ENCODE measurements around the gene LEMD2.

Gene LEMD2

DNA sequence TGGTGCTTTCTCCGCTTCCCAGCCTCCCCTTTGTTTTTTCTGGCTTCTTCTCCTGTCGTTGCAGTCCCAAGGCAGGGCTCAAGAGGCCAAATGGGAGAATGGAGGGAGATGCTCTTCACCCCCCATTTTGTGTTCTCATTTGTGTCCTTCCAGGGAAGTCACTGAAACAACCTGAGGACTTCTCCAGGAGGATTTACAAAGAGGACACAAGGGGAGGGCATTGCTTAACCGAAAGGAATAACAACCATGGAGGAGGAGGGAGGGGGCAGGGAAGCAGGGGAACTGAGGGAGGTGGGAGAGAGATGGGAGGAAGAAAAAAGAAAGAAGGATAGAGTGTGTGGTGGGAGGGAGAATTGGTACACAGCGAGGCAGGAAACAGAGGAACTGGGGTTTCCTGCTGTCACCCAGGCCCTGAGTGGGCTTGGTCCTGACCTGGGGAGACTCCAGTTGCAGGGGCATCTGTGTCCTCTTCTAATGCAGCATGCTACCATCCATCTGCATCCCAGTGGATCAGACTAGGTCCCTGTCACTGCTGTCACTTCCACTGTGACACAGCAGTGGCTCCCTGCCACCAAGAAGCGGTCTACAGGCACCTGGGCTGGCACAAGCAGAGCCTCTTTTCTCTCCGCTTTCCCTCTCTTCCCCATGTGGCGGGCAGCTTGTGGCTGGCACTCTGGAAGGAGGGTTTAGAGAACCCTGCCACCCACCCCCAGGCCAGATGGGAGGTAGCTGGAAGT is 32.0 kb upstream of the LEMD2 start:
- H3K4me3 ChIP-seq, result no peak overlapping the region
- H3K27ac ChIP-seq, result no peak overlapping the region

- Histone ChIP-seq H3K4me3 (no peak overlapping the region), H3K27ac (no peak overlapping the region)
Measured at GRCh38 chr6:33820243-33820642, 31.3 kb upstream of the LEMD2 start.

DNA sequence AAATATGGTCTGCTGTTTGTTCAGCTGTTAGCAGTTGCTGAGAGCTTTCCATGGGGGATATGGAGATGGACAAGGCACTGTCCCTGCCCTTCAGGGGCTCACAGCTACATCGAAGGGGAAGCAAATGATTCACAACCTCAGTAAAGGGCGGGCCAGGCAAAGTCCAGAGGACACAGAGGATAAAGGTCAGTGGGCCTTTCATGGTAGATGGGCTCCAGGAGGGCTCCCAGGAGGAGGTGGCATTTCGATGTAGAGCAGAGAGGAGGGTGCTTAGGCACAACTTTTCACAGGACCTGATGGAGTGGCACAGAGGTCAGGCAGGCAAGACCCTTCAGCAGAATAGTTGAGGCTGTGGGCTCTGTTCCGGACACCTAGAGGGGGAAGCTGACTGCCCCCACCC is 30.1 kb upstream of the LEMD2 start:
- H3K4me3 ChIP-seq, result no peak overlapping the region
- no peak overlapping the region for H3K27ac ChIP-seq

DNA sequence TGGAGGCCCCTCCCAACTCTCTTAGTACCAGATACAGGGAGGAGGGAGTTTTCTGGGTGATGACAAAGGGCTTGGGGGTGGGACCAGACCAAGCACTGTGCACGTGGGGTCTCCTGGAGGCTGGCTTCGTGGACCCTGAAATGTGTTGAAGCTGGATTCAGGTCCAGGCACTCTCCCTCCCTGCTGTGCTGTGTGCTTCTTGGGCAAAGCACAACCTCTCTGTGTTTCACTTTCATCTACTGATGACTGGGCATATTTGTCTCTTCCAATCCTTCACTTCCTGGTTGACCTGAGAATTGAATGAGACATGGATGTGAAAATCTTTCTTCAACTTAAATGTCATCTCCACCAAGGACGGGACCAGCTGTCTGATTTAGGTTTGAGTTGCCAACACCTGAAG is 29.4 kb upstream of the LEMD2 start:
- Histone ChIP-seq H3K4me3 (no peak overlapping the region), H3K27ac (no peak overlapping the region)

- Histone ChIP-seq H3K4me3 (no peak overlapping the region), H3K27ac (no peak overlapping the region)
Measured at GRCh38 chr6:33817489-33817888, 28.6 kb upstream of the LEMD2 start.

- Histone ChIP-seq H3K4me3 (no peak overlapping the region), H3K27ac (no peak overlapping the region)
Measured at GRCh38 chr6:33816911-33817310, 28.0 kb upstream of the LEMD2 start.

- no peak overlapping the region for H3K4me3 ChIP-seq
- no peak overlapping the region for H3K27ac ChIP-seq
Measured at GRCh38 chr6:33815854-33816253, 26.9 kb upstream of the LEMD2 start.

GRCh38 chr6:33813990-33814985 is 25.4 kb upstream of the LEMD2 start:
- H3K27ac ChIP-seq, result no peak overlapping the region

DNA sequence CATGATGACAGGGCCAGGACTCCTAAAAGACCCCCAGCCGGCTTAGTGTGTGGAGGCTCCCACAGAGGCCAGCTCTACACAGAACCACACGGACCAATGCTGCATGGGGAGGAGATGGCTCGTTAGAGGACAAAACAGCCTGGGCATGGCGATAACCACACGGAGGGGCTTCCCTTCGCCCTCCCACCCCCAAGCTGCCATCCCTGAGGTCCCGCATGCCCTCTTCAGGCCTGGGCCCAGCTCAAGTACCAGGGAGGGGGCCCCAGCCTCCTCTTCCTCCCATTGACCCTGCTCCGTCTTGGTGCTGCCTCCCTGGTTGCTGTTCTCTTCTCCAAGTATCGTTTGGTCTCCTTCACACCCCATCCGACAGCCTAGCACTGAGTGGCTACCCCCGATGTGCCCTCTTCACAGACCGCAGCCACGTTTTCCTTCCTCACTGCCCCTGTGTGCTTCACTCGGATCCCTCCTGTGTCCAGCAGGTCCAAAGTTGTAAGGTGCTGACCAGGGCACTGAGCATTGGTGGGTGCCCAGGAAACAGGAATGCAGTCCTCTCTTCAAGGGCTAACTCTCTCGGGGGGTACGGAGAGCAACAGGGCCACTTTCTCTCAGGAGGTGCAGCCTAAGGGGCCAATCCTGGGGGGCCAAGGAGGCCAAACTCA is 24.4 kb upstream of the LEMD2 start:
- Histone ChIP-seq H3K27ac (no peak overlapping the region), H3K4me3 (no peak overlapping the region)

More at GRCh38 chr6:33813990-33814985, 25.4 kb upstream of the LEMD2 start:
- no peak overlapping the region for H3K4me3 ChIP-seq

DNA sequence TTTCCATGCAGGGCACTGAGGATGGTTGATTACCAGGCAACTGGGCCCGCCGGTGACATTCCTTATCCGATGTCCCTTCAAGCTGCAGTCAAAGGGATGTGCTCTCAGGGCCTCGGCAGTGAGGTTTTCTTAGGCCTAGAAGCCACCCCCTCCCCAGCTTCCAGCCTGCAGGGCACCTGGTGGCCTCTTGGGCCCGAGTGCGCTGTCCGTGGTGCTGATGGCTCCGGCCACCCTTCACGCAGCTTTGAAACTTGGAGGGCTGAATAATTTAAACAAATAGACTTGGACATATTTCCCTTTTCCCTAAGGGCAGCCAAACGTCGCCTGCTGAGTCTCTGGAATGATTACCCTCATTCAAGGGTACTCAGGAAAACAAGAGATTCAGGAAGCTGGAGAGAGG is 23.7 kb upstream of the LEMD2 start:
- no peak overlapping the region for H3K27ac ChIP-seq

GRCh38 chr6:33809594-33809993 is 20.7 kb upstream of the LEMD2 start:
- H3K27ac ChIP-seq, result no peak overlapping the region
- H3K4me3 ChIP-seq, result no peak overlapping the region

More for the DNA sequence above, 23.7 kb upstream of the LEMD2 start:
- H3K4me3 ChIP-seq, result no peak overlapping the region

GRCh38 chr6:33808641-33809180 is 19.8 kb upstream of the LEMD2 start:
- no peak overlapping the region for H3K27ac ChIP-seq
- H3K4me3 ChIP-seq, result no peak overlapping the region

DNA sequence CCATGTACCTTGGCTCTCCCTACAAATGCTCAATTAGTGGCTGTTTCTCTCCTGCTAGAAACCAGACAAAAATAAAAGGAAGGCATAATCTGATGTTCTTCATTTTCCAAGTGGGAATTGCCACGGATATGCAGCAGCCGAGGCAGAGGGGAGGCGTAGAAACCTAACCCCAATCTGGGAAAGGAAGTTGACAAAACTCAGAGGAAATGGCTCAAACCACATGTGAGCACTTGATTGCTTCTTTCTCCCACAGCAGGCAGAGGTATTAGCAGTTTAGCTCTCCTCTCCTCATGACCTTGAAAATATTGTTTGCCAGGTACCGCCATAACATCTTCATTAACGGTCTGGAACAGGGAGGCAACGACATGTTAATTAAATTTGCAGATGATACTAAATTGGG is 18.7 kb upstream of the LEMD2 start:
- H3K27ac ChIP-seq, result no peak overlapping the region
- H3K4me3 ChIP-seq, result no peak overlapping the region

- Histone ChIP-seq H3K4me3 (no peak overlapping the region), H3K27ac (no peak overlapping the region)
Measured at GRCh38 chr6:33806841-33807240, 17.9 kb upstream of the LEMD2 start.

GRCh38 chr6:33803571-33804053 is 14.7 kb upstream of the LEMD2 start, which contains the start of gene MLN:
Gene MLN (minus strand): TSS chr6:33804003. CDS start chr6:33801163, 2,840 bp downstream.
- Histone ChIP-seq H3K27ac (no peak within 1 kb of the TSS), H3K4me3 (no peak within 1 kb of the TSS)

GRCh38 chr6:33802186-33802958 is 13.4 kb upstream of the LEMD2 start:
- H3K27ac ChIP-seq, result no peak overlapping the region
- no peak overlapping the region for H3K4me3 ChIP-seq

GRCh38 chr6:33801611-33802010 is 12.7 kb upstream of the LEMD2 start:
- H3K4me3 ChIP-seq, result no peak overlapping the region

GRCh38 chr6:33800248-33800969 is 11.5 kb upstream of the LEMD2 start:
- Histone ChIP-seq H3K4me3 (no peak overlapping the region), H3K27ac (no peak overlapping the region)

More at GRCh38 chr6:33801611-33802010, 12.7 kb upstream of the LEMD2 start:
- no peak overlapping the region for H3K27ac ChIP-seq

All from skin epidermis (tissue), 12 donors.